Aorta (tissue), 5 donors: Measurements from ENCODE around the gene KIF2C. TPM values are rescaled to one million over a fixed set of nuclear protein-coding genes. Genes with fewer than 3 reads are reported as not detected.
A peak's percentile ranks its signal among the peaks of the same experiment; 100 is the strongest.

Experiments used
- ATAC-seq: fragments of 200-7000 bp; cut with Tn5 transposase; one replicate; pipeline ENCODE4 v1.9.1; 2022; ENCODE audit warnings: moderate library complexity; ENCODE audit not compliant: low FRiP score
- DNase-seq, 2 donors: peaks; one replicate each; pipeline ENCODE4 v3.0.0-alpha.2; 2020
- H3K27ac ChIP-seq, 2 donors: one replicate each; pipeline ENCODE4 v1.5.1; 2013; ENCODE audit warnings: low read length in 2 of 2, mild to moderate bottlenecking in 2 of 2, moderate library complexity in 2 of 2, control low read depth in 1 of 2, inconsistent platforms in 1 of 2, low read depth in 1 of 2
- H3K27me3 ChIP-seq, 2 donors: one replicate each; pipeline ENCODE4 v1.6.1; 2013; ENCODE audit warnings: control low read depth in 1 of 2, low read length in 1 of 2, mild to moderate bottlenecking in 1 of 2, moderate library complexity in 1 of 2; ENCODE audit not compliant: insufficient read depth in 2 of 2, control insufficient read depth in 1 of 2
- H3K36me3 ChIP-seq, 2 donors: one replicate each; pipeline ENCODE4 v1.6.1; 2013; ENCODE audit warnings: control low read depth in 1 of 2, low read length in 1 of 2, mild to moderate bottlenecking in 1 of 2; ENCODE audit not compliant: insufficient read depth in 2 of 2, control insufficient read depth in 1 of 2
- H3K4me1 ChIP-seq, 2 donors: one replicate each; pipeline ENCODE4 v1.6.1; 2013; ENCODE audit warnings: low read length in 2 of 2, control low read depth in 1 of 2, mild to moderate bottlenecking in 1 of 2, moderate library complexity in 1 of 2; ENCODE audit not compliant: insufficient read depth in 2 of 2, control insufficient read depth in 1 of 2
- H3K4me3 ChIP-seq, 2 donors: one replicate each; pipeline ENCODE4 v1.5.1; 2013; ENCODE audit warnings: low read length in 2 of 2, control low read depth in 1 of 2, mild to moderate bottlenecking in 1 of 2
- H3K9me3 ChIP-seq: one replicate; pipeline ENCODE4 v1.6.1; 2013; ENCODE audit warnings: mild to moderate bottlenecking, low read length; ENCODE audit not compliant: control insufficient read depth
- WGBS, 2 donors: extraction: QIAGEN DNeasy Blood & Tissue Kit; methylation state at CpG; one replicate each; pipeline ENCODE4 v1.1.7; 2013; 5-methylcytosine and 5-hydroxymethylcytosine counted together
- intact Hi-C, 2 donors: fragments of 100-400 bp; cut with DNase I; formaldehyde crosslinking; loops; one replicate each; pipeline versions ENCODE4 v1.14.2 to v1.15.0; 2022
- polyA plus RNA-seq, 2 donors: library from polyadenylated mRNA; stranded (reverse); fragments of 200-250 nt; gene quantifications; one replicate each; pipeline ENCODE4 v1.2.3, GENCODE V29; 2013
- total RNA-seq, 2 donors: library from RNA; stranded (reverse); fragmentation: NEBNext Ultra II Directional; extraction: Animal tissue kit (Norgen Biotek cat#: 25700); gene quantifications; one replicate each; pipeline ENCODE4 v1.2.1, GENCODE V29; 2021
- donor health status: healthy with polysubstance abuse.
- donor health status: Bipolar disorder and iron deficiency.
- donor health status: DM: no; HTN: no; CAD: no.
- donor health status: DM: no; HTN: no; CAD: no.
- donor health status: DM: yes; HTN: yes; CAD: no.

KIF2C gene
- total and polyA plus RNA-seq, 4 donors = 0.75 to 3.5 (median 1.6) TPM

GRCh38 chr1:44802306-44803061 lies 62.8 kb downstream of the KIF2C start:
- no peaks in the 10 kb centered on the region for H3K9me3 ChIP-seq
- DNase-seq (peak; percentile 56 to 77), ATAC-seq (no peak)
- peak overlapping the region; percentile 57 to 76 for H3K4me3 ChIP-seq
- peaks cover 0 to 9% of the 10 kb centered on the region in 2 donors for H3K36me3 ChIP-seq
- H3K27me3 ChIP-seq = no peaks in the 10 kb centered on the region
- no peaks in the 10 kb centered on the region for H3K4me1 ChIP-seq
- intact Hi-C loops = loop anchor here (5.0 to 10.0 kb wide), 2 partner anchors 68 to 500 kb away; partner anchors contain the start of genes KIF2C (in 1 of the 2) and RNU5D-1 (in 1 of the 2)
- peak overlapping the region in 1 of 2 donors; percentile 78 for H3K27ac ChIP-seq
- 75 to 78% methylated on average over 13 of the region's 13 CpGs for WGBS, 2 donors

- peaks cover 0 to 9% of the 10 kb centered on the region in 2 donors for H3K36me3 ChIP-seq
- intact Hi-C loops = loop anchor here (5.0 to 10.0 kb wide), 2 partner anchors 68 to 499 kb away; partner anchors contain the start of genes KIF2C (in 1 of the 2) and RNU5D-1 (in 1 of the 2)
- DNase-seq (peak in 1 of 2 donors; percentile 32), ATAC-seq (no peak)
- H3K27me3 ChIP-seq = no peaks in the 10 kb centered on the region
- H3K4me1 ChIP-seq = no peaks in the 10 kb centered on the region
- 86 to 87% methylated on average over 9 of the region's 9 CpGs for WGBS, 2 donors
- H3K27ac ChIP-seq = peak overlapping the region in 1 of 2 donors; percentile 2
- H3K9me3 ChIP-seq = no peaks in the 10 kb centered on the region
- H3K4me3 ChIP-seq = no peak overlapping the region
Measured at GRCh38 chr1:44803062-44803311, 63.4 kb downstream of the KIF2C start.

DNA sequence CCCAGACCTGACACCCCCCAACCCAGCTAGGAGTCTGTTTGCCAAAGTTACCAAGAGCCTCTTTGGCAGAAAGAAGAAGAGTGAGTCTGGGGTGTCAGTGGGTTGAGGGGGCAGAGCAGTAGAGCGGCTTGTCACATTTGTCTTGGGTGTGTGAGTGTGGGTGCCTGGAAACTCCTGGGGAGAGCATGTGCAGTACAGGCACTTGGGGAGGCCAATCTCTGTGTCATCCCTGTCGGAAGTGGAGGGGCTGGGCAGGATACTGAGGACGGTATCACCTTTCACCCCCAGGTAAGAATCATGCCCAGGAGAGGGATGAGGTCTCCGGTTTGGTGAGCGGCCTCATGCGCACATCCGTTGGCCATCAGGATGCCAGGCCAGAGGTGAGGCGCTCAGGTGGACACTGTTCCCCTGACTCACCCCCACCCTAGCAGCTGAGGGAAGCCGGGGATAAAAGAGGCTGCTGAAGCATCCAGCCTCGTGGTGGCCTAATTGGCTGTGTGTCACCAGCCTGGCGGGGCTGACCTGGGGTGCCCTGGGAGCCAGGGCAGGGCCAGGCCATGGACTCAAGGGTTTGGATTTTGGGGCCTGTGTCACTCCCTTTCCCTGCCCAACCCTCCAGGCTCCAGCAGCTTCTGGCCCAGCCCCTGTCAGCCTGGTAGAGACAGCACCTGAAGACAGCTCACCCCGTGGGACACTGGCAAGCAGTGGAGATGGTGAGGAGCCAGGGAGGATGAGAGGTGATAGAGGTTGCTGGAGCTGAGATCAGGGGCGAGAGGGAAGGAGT lies 63.9 kb downstream of the KIF2C start:
- 79 to 82% methylated on average over 13 of the region's 13 CpGs for WGBS, 2 donors
- no peak overlapping the region for H3K4me3 ChIP-seq
- ATAC-seq = no peak

DNA sequence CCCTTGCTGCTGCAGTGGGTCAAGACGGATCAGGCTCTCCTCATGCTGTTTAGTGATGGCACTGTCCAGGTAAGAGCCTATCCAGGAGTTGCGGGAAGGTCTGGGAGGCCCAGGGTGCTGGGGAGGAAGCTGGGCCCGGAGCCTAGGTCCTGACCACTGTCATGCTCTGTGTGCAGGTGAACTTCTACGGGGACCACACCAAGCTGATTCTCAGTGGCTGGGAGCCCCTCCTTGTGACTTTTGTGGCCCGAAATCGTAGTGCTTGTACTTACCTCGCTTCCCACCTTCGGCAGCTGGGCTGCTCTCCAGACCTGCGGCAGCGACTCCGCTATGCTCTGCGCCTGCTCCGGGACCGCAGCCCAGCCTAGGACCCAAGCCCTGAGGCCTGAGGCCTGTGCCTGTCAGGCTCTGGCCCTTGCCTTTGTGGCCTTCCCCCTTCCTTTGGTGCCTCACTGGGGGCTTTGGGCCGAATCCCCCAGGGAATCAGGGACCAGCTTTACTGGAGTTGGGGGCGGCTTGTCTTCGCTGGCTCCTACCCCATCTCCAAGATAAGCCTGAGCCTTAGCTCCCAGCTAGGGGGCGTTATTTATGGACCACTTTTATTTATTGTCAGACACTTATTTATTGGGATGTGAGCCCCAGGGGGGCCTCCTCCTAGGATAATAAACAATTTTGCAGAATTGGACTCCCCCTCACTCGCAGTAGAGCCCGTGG lies 65.8 kb downstream of the KIF2C start:
- Histone ChIP-seq H3K27ac (peak overlapping the region; percentile 92 to 98), H3K4me1 (peaks cover 0 to 4% of the 10 kb centered on the region in 2 donors), H3K27me3 (no peaks in the 10 kb centered on the region), H3K9me3 (no peaks in the 10 kb centered on the region), H3K36me3 (peaks cover 0 to 9% of the 10 kb centered on the region in 2 donors), H3K4me3 (no peak overlapping the region)
- ATAC-seq (no peak), DNase-seq (peak; percentile 47 to 74)
- 86 to 88% methylated on average over 20 of the region's 20 CpGs for WGBS, 2 donors
- intact Hi-C loops = loop anchor here in 1 of 2 donors (10.0 kb wide), 1 partner anchor 71 kb away; the partner anchor contains the start of genes KIF2C and RNU5D-1

More for the DNA sequence above, 63.9 kb downstream of the KIF2C start:
- intact Hi-C loops = loop anchor here (5.0 to 10.0 kb wide), 2 partner anchors 69 to 499 kb away; partner anchors contain the start of genes KIF2C (in 1 of the 2) and RNU5D-1 (in 1 of the 2)
- peak; percentile 49 to 72 for DNase-seq
- H3K36me3 ChIP-seq = peaks cover 0 to 9% of the 10 kb centered on the region in 2 donors
- H3K27me3 ChIP-seq = no peaks in the 10 kb centered on the region
- no peaks in the 10 kb centered on the region for H3K4me1 ChIP-seq
- no peaks in the 10 kb centered on the region for H3K9me3 ChIP-seq
- H3K27ac ChIP-seq = peak overlapping the region in 1 of 2 donors; percentile 14

- intact Hi-C loops = loop anchor here in 1 of 2 donors (10.0 kb wide), 1 partner anchor 71 kb away; the partner anchor contains the start of genes KIF2C and RNU5D-1
- Histone ChIP-seq H3K4me1 (peaks cover 0 to 4% of the 10 kb centered on the region in 2 donors), H3K4me3 (no peak overlapping the region), H3K9me3 (no peaks in the 10 kb centered on the region), H3K27me3 (no peaks in the 10 kb centered on the region), H3K27ac (peak overlapping the region; percentile 92 to 98), H3K36me3 (peaks cover 0 to 9% of the 10 kb centered on the region in 2 donors)
- 74 to 85% methylated on average over 68 to 70 of the region's 70 CpGs for WGBS, 2 donors
- peak; percentile 57 to 81 for DNase-seq
- ATAC-seq = no peak
Measured at GRCh38 chr1:44806025-44806703, 66.5 kb downstream of the KIF2C start.

- no peaks in the 10 kb centered on the region for H3K27me3 ChIP-seq
- DNase-seq (no peak), ATAC-seq (no peak)
- peaks cover 0 to 9% of the 10 kb centered on the region in 2 donors for H3K36me3 ChIP-seq
- no peak within 1 kb of the TSS for H3K4me3 ChIP-seq
- H3K27ac ChIP-seq = peak within 1 kb of the TSS; percentile 96 to 98
- no peaks in the 10 kb centered on the region for H3K9me3 ChIP-seq
- intact Hi-C loops = loop anchor here in 1 of 2 donors (10.0 kb wide), 1 partner anchor 72 kb away; the partner anchor contains the start of genes KIF2C and RNU5D-1
- peaks cover 0 to 4% of the 10 kb centered on the region in 2 donors for H3K4me1 ChIP-seq
- 7 to 11% methylated on average over 7 of the region's 7 CpGs for WGBS, 2 donors
Measured at GRCh38 chr1:44806704-44807363, 67.2 kb downstream of the KIF2C start, which contains the start of gene DYNLT4. TSS of gene DYNLT4 (minus strand) at chr1:44807351. CDS start at chr1:44806668, 683 bp downstream.

DNA sequence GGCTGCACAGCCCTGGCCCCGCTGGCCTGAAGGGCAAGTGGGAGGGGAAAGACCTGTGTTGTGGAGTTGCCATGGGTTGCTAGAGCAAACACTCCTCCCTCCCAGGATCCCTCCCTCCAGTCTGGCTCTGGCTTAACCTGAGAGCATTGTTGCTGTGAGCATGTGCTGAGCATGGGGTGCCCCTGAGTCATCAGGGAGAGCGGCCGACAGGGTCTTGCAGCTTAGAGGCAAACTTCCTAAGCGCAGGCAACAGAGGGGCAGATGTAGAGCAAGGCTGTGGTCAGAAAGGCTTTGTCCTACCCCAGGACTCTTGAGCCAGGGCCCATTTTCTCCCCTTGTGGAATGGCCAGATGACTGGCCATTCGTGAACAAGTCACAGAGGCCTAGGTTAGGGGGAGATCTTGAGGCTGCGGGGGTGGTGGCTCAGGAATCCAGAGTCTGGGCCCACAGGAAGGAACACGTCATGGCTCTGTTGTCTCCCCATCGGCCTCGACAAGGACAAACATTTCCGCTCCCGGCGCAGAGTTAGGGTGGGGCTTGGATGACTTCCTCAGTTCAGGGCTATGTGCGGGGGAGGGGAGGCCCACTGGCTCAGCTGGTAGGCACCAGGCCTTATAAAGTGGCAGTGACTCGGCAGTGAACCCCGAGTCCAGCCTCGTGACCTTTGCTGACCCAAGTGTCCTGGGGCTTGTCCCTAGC lies 67.9 kb downstream of the KIF2C start:
- 0 to 1% methylated on average over 16 of the region's 16 CpGs for WGBS, 2 donors
- Histone ChIP-seq H3K27me3 (no peaks in the 10 kb centered on the region), H3K4me3 (no peak overlapping the region), H3K36me3 (peaks cover 0 to 9% of the 10 kb centered on the region in 2 donors), H3K4me1 (peaks cover 0 to 4% of the 10 kb centered on the region in 2 donors), H3K9me3 (no peaks in the 10 kb centered on the region), H3K27ac (peak overlapping the region; percentile 96 to 98)
- intact Hi-C loops = loop anchor here in 1 of 2 donors (10.0 kb wide), 1 partner anchor 73 kb away; the partner anchor contains the start of genes KIF2C and RNU5D-1
- DNase-seq (peak; percentile 99 to 100), ATAC-seq (peak; percentile 90)
